Hepatocyte (in vitro differentiated cells): ENCODE data around the gene SH3BP2.

Experiments used
- EZH2 ChIP-seq: fragments of 200-600 bp; sonication (generic); IDR thresholded peaks from 2 replicates; pipeline ENCODE4 v1.6.1; 2016; ENCODE audit warnings: antibody characterized with exemption, mild to moderate bottlenecking, borderline replicate concordance
- TF ChIP-seq, protein P1 (sequence below): fragments of 200-600 bp; sonication (generic); IDR thresholded peaks from 2 replicates; pipeline ENCODE4 v1.5.1; 2016; ENCODE audit warnings: antibody characterized with exemption, mild to moderate bottlenecking; ENCODE audit not compliant: poor library complexity

DNA sequence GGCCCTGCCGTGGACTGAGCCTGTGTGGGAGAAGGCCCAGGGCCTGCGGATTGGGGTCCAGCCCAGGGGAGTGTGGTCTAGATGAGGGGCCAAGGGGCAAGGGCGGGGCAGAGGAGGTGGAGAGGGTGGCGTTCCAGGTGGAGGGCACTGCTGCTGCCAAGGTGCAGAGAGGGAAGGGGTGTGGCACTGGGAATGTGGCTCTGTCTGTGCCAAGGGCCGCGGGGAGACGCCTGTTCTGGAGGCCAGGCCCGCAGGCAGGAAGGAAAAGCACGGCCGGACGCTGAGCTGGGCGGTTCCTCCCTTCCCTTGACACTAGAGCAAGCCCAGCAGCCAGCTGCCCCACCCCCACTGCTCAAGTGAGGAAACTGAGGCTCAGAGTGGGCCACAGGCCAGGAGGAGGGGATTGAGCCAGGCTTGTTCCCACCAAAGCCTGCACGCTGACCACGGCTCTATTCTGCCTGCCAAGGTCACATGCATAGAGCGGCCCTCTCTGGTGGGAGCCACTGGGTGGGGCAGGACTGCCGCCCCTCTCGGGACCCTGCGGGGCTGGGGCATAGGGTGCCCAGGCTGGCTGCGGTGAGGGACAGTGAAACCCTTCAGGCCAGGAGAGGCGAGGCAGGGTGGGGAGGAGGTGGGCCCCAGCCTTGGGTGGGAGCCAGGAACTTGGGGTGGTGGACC, 13.0 kb downstream of the SH3BP2 start:
- no peak for TF ChIP-seq EZH2
- TF ChIP-seq, protein P1, sequence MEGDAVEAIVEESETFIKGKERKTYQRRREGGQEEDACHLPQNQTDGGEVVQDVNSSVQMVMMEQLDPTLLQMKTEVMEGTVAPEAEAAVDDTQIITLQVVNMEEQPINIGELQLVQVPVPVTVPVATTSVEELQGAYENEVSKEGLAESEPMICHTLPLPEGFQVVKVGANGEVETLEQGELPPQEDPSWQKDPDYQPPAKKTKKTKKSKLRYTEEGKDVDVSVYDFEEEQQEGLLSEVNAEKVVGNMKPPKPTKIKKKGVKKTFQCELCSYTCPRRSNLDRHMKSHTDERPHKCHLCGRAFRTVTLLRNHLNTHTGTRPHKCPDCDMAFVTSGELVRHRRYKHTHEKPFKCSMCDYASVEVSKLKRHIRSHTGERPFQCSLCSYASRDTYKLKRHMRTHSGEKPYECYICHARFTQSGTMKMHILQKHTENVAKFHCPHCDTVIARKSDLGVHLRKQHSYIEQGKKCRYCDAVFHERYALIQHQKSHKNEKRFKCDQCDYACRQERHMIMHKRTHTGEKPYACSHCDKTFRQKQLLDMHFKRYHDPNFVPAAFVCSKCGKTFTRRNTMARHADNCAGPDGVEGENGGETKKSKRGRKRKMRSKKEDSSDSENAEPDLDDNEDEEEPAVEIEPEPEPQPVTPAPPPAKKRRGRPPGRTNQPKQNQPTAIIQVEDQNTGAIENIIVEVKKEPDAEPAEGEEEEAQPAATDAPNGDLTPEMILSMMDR: no peak
